ENCODE measurements around the gene QSER1.

- TF ChIP-seq POLR2AphosphoS5 (IDR thresholded peaks at IDR 0.05) (no peak), POLR2A (IDR thresholded peaks at IDR 0.05) (no peak), EP300 (IDR thresholded peaks at IDR 0.05) (no peak)
Measured at GRCh38 chr11:32858731-32859130, 33.9 kb upstream of the QSER1 start.

Measured in gastroesophageal sphincter (tissue), 2 donors.